Ovary (tissue), 3 donors: ENCODE results near the gene COL24A1.

Source experiments
- POLR2A ChIP-seq: fragments of 450-650 bp; IDR thresholded peaks from one replicate; pipeline ENCODE4 v1.6.1; 2017; ENCODE audit warnings: antibody characterized with exemption, mild to moderate bottlenecking, moderate library complexity
- TF ChIP-seq, protein P1 (sequence below), 3 donors: fragments of 450-650 bp in 2 of 3; fragments of 200-600 bp in 1 of 3; IDR thresholded peaks; one replicate each; pipeline versions ENCODE4 v1.5.1 to v1.8.0; 2016 to 2022; ENCODE audit warnings: antibody characterized with exemption in 3 of 3, mild to moderate bottlenecking in 1 of 3
- donor health status: DM: no; HTN: no; CAD: no.

- TF ChIP-seq POLR2A: no peak
- TF ChIP-seq, protein P1, sequence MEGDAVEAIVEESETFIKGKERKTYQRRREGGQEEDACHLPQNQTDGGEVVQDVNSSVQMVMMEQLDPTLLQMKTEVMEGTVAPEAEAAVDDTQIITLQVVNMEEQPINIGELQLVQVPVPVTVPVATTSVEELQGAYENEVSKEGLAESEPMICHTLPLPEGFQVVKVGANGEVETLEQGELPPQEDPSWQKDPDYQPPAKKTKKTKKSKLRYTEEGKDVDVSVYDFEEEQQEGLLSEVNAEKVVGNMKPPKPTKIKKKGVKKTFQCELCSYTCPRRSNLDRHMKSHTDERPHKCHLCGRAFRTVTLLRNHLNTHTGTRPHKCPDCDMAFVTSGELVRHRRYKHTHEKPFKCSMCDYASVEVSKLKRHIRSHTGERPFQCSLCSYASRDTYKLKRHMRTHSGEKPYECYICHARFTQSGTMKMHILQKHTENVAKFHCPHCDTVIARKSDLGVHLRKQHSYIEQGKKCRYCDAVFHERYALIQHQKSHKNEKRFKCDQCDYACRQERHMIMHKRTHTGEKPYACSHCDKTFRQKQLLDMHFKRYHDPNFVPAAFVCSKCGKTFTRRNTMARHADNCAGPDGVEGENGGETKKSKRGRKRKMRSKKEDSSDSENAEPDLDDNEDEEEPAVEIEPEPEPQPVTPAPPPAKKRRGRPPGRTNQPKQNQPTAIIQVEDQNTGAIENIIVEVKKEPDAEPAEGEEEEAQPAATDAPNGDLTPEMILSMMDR (IDR thresholded peaks at IDR 0.05): no peak
Measured at GRCh38 chr1:85700422-85700821, 456.1 kb downstream of the COL24A1 start.
